HepG2 (cell line): Measurements from ENCODE around the gene NDUFB3. TPM values are rescaled to one million over a fixed set of nuclear protein-coding genes. Genes with fewer than 3 reads are reported as not detected.
A peak's percentile ranks its signal among the peaks of the same experiment; 100 is the strongest.

Experiments used
- ADNP ChIP-seq: sonication (generic); formaldehyde crosslinking; IDR thresholded peaks from 2 replicates; pipeline ENCODE4 v1.4.0; 2020; ENCODE audit warnings: missing genetic modification reagents
- AKAP8 ChIP-seq: sonication (generic); formaldehyde crosslinking; IDR thresholded peaks from 2 replicates; pipeline ENCODE4 v1.5.1; 2020; ENCODE audit warnings: mild to moderate bottlenecking, missing genetic modification reagents
- CBFB ChIP-seq: sonication (generic); formaldehyde crosslinking; IDR thresholded peaks from 2 replicates; pipeline ENCODE4 v1.4.0; 2020; ENCODE audit warnings: missing genetic modification reagents
- FOXJ3 ChIP-seq: sonication (generic); formaldehyde crosslinking; IDR thresholded peaks from 2 replicates; pipeline ENCODE4 v1.4.0; 2020; ENCODE audit warnings: missing genetic modification reagents, mild to moderate bottlenecking, borderline replicate concordance
- GZF1 ChIP-seq: sonication (generic); formaldehyde crosslinking; IDR thresholded peaks from 2 replicates; pipeline ENCODE4 v1.5.1; 2020; ENCODE audit warnings: mild to moderate bottlenecking, missing genetic modification reagents
- HOXA5 ChIP-seq: sonication (generic); formaldehyde crosslinking; IDR thresholded peaks from 2 replicates; pipeline ENCODE4 v1.4.0; 2020; ENCODE audit warnings: missing genetic modification reagents
- MAFG ChIP-seq: sonication (generic); formaldehyde crosslinking; IDR thresholded peaks from 2 replicates; pipeline ENCODE4 v1.5.1; 2020; ENCODE audit warnings: mild to moderate bottlenecking, missing genetic modification reagents
- MIXL1 ChIP-seq: IDR thresholded peaks from 2 replicates; pipeline ENCODE4 v1.6.1; 2016
- MTA1 ChIP-seq: sonication (generic); formaldehyde crosslinking; IDR thresholded peaks from 2 replicates; pipeline ENCODE4 v1.4.0; 2020; ENCODE audit warnings: missing genetic modification reagents, mild to moderate bottlenecking, borderline replicate concordance
- NFIB ChIP-seq: sonication (generic); formaldehyde crosslinking; IDR thresholded peaks from 2 replicates; pipeline ENCODE4 v1.9.0; 2021; ENCODE audit warnings: missing genetic modification reagents, mild to moderate bottlenecking, borderline replicate concordance
- NR3C1 ChIP-seq: sonication (generic); formaldehyde crosslinking; IDR thresholded peaks from 2 replicates; pipeline ENCODE4 v1.4.0; 2020; ENCODE audit warnings: missing genetic modification reagents
- PHF5A ChIP-seq: IDR thresholded peaks from one replicate; pipeline ENCODE4 v1.6.1; 2018; ENCODE audit warnings: low read depth, missing genetic modification reagents; ENCODE audit not compliant: unreplicated experiment
- SIN3B ChIP-seq: fragments of 150-350 bp; IDR thresholded peaks from 2 replicates; pipeline ENCODE4 v1.6.1; 2014; ENCODE audit warnings: low read length
- SP1 ChIP-seq, 2 experiments: fragments of 450-650 bp in 1 of 2; sonication (generic) in 1 of 2; formaldehyde crosslinking in 1 of 2; IDR thresholded peaks; 2 replicates each; pipeline versions ENCODE4 v1.4.0 to v1.6.1; 2016 to 2020; ENCODE audit warnings: missing genetic modification reagents in 1 of 2
- SP5 ChIP-seq: IDR thresholded peaks from 2 replicates; pipeline ENCODE4 v1.6.1; 2016; ENCODE audit warnings: low read depth, borderline replicate concordance
- TBP ChIP-seq: sonication (generic); formaldehyde crosslinking; IDR thresholded peaks from 2 replicates; pipeline ENCODE4 v1.5.0; 2020; ENCODE audit warnings: missing genetic modification reagents
- ZBTB1 ChIP-seq: sonication (generic); formaldehyde crosslinking; IDR thresholded peaks from 2 replicates; pipeline ENCODE4 v1.4.0; 2020; ENCODE audit warnings: missing genetic modification reagents, borderline replicate concordance
- ZFP37 ChIP-seq: sonication (generic); formaldehyde crosslinking; IDR thresholded peaks from 2 replicates; pipeline ENCODE4 v1.4.0; 2020; ENCODE audit warnings: missing genetic modification reagents, borderline replicate concordance
- ZNF121 ChIP-seq: sonication (generic); formaldehyde crosslinking; IDR thresholded peaks from 2 replicates; pipeline ENCODE4 v1.5.0; 2020; ENCODE audit warnings: mild to moderate bottlenecking, missing genetic modification reagents
- ZNF773 ChIP-seq: sonication (generic); formaldehyde crosslinking; IDR thresholded peaks from 2 replicates; pipeline ENCODE4 v1.4.0; 2020; ENCODE audit warnings: missing genetic modification reagents, borderline replicate concordance
- ZNF879 ChIP-seq: sonication (generic); formaldehyde crosslinking; IDR thresholded peaks from 2 replicates; pipeline ENCODE4 v1.8.1; 2023; ENCODE audit warnings: missing genetic modification reagents
- polyA plus RNA-seq, 8 experiments: library from polyadenylated mRNA; depleted of rRNA in 3 of 8; stranded (reverse) in 7 of 8; unstranded in 1 of 8; fragments of >200 nt; fragmentation: Illumina TruSeq in 4 of 8; extraction: Trizol in 4 of 8; gene quantifications; 2 replicates each; pipeline versions ENCODE4 v1.2.1 to v1.2.3, GENCODE V29; 2011 to 2016; ENCODE audit warnings: low read depth in 4 of 8, missing spikeins in 1 of 8, mixed read lengths in 1 of 8; ENCODE audit not compliant: insufficient read depth in 1 of 8
- total RNA-seq, 5 experiments: library from RNA; depleted of rRNA; stranded (reverse); fragments of >200 nt; fragmentation: Illumina TruSeq; extraction: Trizol; gene quantifications; 2 replicates each; pipeline ENCODE4 v1.2.3, GENCODE V29; 2016; ENCODE audit warnings: low read depth in 1 of 5
- TF ChIP-seq, protein P1 (sequence below): sonication (generic); IDR thresholded peaks from 2 replicates; pipeline ENCODE4 v1.6.1; 2016; ENCODE audit warnings: low read depth, borderline replicate concordance
- TF ChIP-seq, protein P2 (sequence below): sonication (generic); formaldehyde crosslinking; IDR thresholded peaks from 2 replicates; pipeline ENCODE4 v1.4.0; 2020; ENCODE audit warnings: missing genetic modification reagents, borderline replicate concordance
- TF ChIP-seq, protein P3 (sequence below): sonication (generic); formaldehyde crosslinking; conservative IDR thresholded peaks from 2 replicates; pipeline ENCODE4 v1.4.0; 2020; ENCODE audit warnings: missing genetic modification reagents

NDUFB3 gene
- total and polyA plus RNA-seq, 2 of the 13 experiments (the other 11 are each of a cell fraction or from before 2014, with no cell fraction given) = 50.7 to 159 TPM

DNA sequence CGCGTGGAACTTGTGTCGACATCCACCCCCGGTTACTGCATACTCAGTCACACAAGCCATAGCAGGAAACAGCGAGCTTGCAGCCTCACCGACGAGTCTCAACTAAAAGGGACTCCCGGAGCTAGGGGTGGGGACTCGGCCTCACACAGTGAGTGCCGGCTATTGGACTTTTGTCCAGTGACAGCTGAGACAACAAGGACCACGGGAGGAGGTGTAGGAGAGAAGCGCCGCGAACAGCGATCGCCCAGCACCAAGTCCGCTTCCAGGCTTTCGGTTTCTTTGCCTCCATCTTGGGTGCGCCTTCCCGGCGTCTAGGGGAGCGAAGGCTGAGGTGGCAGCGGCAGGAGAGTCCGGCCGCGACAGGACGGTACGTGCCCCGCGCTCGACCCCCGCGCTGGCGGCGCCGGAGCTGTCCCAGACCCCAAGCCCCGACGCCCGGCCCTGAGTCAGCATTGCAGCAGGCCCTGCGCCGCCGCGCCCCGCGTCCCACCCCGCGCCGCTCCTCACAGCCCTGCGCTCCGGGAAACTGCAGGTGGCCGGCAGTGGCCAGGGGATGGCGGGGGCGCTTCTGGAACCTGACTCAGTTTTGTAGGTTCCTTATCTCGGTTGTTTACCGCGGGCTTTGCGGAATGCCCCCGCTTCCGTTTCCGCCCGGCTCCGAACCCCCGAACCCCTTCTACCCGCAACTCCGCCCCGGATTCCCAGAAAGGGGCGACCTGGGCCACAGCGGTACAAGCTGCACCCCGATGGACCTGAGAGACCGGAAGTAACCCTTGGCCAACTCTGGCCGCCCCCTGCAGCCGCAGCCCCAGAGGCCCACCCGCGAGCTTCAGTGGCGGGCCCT lies 44.5 kb downstream of the NDUFB3 start, which contains the start of gene CFLAR (continued):
- TF ChIP-seq MTA1 (CRISPR knock-in tag) (peak; percentile 82), NFIB (CRISPR knock-in tag) (no peak), GZF1 (no peak), SIN3B (0 out of 2 replicates have a peak, but pooled peaks have one; percentile 30), PHF5A (CRISPR knock-in tag) (no peak), SP1 (IDR thresholded peaks at IDR 0.05) (no peak), SP1 (CRISPR knock-in tag; IDR thresholded peaks at IDR 0.05) (no peak), HOXA5 (peak; percentile 91; the same call in 1 of the 2 replicates), ZNF773 (CRISPR knock-in tag) (peak; percentile 85; the same call in 1 of the 2 replicates), SP5 (peak; percentile 71), ZFP37 (CRISPR knock-in tag) (peak; percentile 85; the same call in 1 of the 2 replicates), ZNF121 (no peak), AKAP8 (CRISPR knock-in tag) (no peak; the same call in 1 of the 2 replicates), CBFB (CRISPR knock-in tag) (peak; percentile 84), MIXL1 (CRISPR knock-in tag) (peak; percentile 16; the same call in 1 of the 2 replicates), TBP (CRISPR knock-in tag) (peak; percentile 87; the same call in 1 of the 2 replicates), FOXJ3 (no peak), NR3C1 (no peak), ADNP (peak; percentile 6; the same call in 1 of the 2 replicates), ZNF879 (peak; percentile 82; the same call in 1 of the 2 replicates), MAFG (peak; percentile 79), ZBTB1 (no peak; the same call in 1 of the 2 replicates)
- TF ChIP-seq, protein P1, sequence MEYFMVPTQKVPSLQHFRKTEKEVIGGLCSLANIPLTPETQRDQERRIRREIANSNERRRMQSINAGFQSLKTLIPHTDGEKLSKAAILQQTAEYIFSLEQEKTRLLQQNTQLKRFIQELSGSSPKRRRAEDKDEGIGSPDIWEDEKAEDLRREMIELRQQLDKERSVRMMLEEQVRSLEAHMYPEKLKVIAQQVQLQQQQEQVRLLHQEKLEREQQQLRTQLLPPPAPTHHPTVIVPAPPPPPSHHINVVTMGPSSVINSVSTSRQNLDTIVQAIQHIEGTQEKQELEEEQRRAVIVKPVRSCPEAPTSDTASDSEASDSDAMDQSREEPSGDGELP = peak; percentile 98
- TF ChIP-seq, protein P2, sequence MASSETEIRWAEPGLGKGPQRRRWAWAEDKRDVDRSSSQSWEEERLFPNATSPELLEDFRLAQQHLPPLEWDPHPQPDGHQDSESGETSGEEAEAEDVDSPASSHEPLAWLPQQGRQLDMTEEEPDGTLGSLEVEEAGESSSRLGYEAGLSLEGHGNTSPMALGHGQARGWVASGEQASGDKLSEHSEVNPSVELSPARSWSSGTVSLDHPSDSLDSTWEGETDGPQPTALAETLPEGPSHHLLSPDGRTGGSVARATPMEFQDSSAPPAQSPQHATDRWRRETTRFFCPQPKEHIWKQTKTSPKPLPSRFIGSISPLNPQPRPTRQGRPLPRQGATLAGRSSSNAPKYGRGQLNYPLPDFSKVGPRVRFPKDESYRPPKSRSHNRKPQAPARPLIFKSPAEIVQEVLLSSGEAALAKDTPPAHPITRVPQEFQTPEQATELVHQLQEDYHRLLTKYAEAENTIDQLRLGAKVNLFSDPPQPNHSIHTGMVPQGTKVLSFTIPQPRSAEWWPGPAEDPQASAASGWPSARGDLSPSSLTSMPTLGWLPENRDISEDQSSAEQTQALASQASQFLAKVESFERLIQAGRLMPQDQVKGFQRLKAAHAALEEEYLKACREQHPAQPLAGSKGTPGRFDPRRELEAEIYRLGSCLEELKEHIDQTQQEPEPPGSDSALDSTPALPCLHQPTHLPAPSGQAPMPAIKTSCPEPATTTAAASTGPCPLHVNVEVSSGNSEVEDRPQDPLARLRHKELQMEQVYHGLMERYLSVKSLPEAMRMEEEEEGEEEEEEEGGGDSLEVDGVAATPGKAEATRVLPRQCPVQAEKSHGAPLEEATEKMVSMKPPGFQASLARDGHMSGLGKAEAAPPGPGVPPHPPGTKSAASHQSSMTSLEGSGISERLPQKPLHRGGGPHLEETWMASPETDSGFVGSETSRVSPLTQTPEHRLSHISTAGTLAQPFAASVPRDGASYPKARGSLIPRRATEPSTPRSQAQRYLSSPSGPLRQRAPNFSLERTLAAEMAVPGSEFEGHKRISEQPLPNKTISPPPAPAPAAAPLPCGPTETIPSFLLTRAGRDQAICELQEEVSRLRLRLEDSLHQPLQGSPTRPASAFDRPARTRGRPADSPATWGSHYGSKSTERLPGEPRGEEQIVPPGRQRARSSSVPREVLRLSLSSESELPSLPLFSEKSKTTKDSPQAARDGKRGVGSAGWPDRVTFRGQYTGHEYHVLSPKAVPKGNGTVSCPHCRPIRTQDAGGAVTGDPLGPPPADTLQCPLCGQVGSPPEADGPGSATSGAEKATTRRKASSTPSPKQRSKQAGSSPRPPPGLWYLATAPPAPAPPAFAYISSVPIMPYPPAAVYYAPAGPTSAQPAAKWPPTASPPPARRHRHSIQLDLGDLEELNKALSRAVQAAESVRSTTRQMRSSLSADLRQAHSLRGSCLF (CRISPR knock-in tag) = peak; percentile 11; the same call in 1 of the 2 replicates
- TF ChIP-seq, protein P3, sequence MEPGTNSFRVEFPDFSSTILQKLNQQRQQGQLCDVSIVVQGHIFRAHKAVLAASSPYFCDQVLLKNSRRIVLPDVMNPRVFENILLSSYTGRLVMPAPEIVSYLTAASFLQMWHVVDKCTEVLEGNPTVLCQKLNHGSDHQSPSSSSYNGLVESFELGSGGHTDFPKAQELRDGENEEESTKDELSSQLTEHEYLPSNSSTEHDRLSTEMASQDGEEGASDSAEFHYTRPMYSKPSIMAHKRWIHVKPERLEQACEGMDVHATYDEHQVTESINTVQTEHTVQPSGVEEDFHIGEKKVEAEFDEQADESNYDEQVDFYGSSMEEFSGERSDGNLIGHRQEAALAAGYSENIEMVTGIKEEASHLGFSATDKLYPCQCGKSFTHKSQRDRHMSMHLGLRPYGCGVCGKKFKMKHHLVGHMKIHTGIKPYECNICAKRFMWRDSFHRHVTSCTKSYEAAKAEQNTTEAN = peak; percentile 72; the same call in 1 of the 2 replicates
